Measurements from ENCODE around the gene NPC2.

- no peak for TF ChIP-seq ZNF695 (CRISPR knock-in tag; IDR thresholded peaks at IDR 0.05)
- TF ChIP-seq ZNF696 (CRISPR knock-in tag; conservative IDR thresholded peaks at IDR 0.05), result no peak
- no peak for TF ChIP-seq GATAD2A (IDR thresholded peaks at IDR 0.05)
- TF ChIP-seq TAF1 (IDR thresholded peaks at IDR 0.05; ENCODE audit: control insufficient read depth, extremely low read depth, insufficient read depth, low read length, severe bottlenecking), result no peak
- TF ChIP-seq CUX1 (CRISPR knock-in tag; IDR thresholded peaks at IDR 0.05), result no peak
- TF ChIP-seq, protein P1, sequence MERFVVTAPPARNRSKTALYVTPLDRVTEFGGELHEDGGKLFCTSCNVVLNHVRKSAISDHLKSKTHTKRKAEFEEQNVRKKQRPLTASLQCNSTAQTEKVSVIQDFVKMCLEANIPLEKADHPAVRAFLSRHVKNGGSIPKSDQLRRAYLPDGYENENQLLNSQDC (CRISPR knock-in tag; IDR thresholded peaks at IDR 0.05), result no peak
- TF ChIP-seq HNRNPK (IDR thresholded peaks at IDR 0.05; ENCODE audit: low read depth, low read length, poor library complexity, severe bottlenecking), result no peak
- TF ChIP-seq, protein P2, sequence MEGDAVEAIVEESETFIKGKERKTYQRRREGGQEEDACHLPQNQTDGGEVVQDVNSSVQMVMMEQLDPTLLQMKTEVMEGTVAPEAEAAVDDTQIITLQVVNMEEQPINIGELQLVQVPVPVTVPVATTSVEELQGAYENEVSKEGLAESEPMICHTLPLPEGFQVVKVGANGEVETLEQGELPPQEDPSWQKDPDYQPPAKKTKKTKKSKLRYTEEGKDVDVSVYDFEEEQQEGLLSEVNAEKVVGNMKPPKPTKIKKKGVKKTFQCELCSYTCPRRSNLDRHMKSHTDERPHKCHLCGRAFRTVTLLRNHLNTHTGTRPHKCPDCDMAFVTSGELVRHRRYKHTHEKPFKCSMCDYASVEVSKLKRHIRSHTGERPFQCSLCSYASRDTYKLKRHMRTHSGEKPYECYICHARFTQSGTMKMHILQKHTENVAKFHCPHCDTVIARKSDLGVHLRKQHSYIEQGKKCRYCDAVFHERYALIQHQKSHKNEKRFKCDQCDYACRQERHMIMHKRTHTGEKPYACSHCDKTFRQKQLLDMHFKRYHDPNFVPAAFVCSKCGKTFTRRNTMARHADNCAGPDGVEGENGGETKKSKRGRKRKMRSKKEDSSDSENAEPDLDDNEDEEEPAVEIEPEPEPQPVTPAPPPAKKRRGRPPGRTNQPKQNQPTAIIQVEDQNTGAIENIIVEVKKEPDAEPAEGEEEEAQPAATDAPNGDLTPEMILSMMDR (IDR thresholded peaks at IDR 0.05 in 2 of 3, conservative IDR thresholded peaks at IDR 0.05 in 1 of 3; ENCODE audit: insufficient read depth in 2 of 3, low read depth in 1 of 3, low read length in 3 of 3), result peak; percentile 16 to 51 (median 35); a peak in 3 of 6 replicates
- TF ChIP-seq NR2C1 (IDR thresholded peaks at IDR 0.05), result no peak
- no peak for TF ChIP-seq NR2C1 (tag; IDR thresholded peaks at IDR 0.05)
- no peak for TF ChIP-seq POLR2A (conservative IDR thresholded peaks at IDR 0.05)
Observed at GRCh38 chr14:74491956-74492775, 939 bp downstream of the NPC2 start.

Measured in K562 (cell line).